PFSK-1 (cell line): ENCODE results near the gene EARS2.

ENCODE experiments used
- FOXP2 ChIP-seq: optimal IDR thresholded peaks from 2 replicates; pipeline ENCODE3; 2011; ENCODE audit warnings: borderline replicate concordance, control low read depth, inconsistent platforms; ENCODE audit not compliant: insufficient read depth; ENCODE audit errors: extremely low read length, extremely low read depth
- POLR2AphosphoS5 ChIP-seq: IDR thresholded peaks from 2 replicates; pipeline ENCODE4 v1.6.1; 2012; ENCODE audit warnings: low read depth, mild to moderate bottlenecking, control low read depth, low read length, moderate library complexity
- SIN3A ChIP-seq: IDR thresholded peaks from 2 replicates; pipeline ENCODE4 v1.6.1; 2012; ENCODE audit warnings: mild to moderate bottlenecking, low read length, moderate library complexity, borderline replicate concordance; ENCODE audit not compliant: insufficient read depth
- TAF1 ChIP-seq: IDR thresholded peaks from 2 replicates; pipeline ENCODE4 v1.6.1; 2012; ENCODE audit warnings: low read length, control low read depth, borderline replicate concordance; ENCODE audit not compliant: insufficient read depth
- TF ChIP-seq, protein P1 (sequence below), 2 experiments: IDR thresholded peaks; 2 replicates each; pipeline versions ENCODE4 v1.6.1 to v1.8.0; 2011 to 2012; ENCODE audit warnings: low read depth in 2 of 2, low read length in 2 of 2, control low read depth in 1 of 2, inconsistent platforms in 1 of 2, mild to moderate bottlenecking in 1 of 2, moderate library complexity in 1 of 2; ENCODE audit not compliant: insufficient read depth in 1 of 2

Gene EARS2

DNA sequence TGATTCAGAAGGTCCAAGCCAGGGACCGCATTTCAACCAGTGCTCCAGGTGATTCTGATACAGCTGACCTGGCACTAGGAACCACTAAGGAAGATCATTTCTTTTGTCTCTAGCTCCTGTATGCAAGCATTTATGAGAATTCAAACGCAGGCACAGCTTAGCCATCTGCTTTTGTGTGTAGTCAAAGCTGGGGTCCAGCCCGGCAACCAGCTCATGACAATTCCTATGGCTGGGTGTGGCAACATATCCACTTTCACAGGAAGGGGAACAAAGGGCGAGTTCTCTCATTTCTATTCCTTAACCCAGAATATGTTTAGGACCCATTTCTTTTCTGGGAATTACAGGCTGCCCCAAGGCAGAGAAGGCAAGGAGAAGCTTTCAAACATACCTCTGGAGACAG is 76.9 kb downstream of the EARS2 start:
- TF ChIP-seq FOXP2: no peak
- TF ChIP-seq SIN3A: no peak
- TF ChIP-seq, protein P1, sequence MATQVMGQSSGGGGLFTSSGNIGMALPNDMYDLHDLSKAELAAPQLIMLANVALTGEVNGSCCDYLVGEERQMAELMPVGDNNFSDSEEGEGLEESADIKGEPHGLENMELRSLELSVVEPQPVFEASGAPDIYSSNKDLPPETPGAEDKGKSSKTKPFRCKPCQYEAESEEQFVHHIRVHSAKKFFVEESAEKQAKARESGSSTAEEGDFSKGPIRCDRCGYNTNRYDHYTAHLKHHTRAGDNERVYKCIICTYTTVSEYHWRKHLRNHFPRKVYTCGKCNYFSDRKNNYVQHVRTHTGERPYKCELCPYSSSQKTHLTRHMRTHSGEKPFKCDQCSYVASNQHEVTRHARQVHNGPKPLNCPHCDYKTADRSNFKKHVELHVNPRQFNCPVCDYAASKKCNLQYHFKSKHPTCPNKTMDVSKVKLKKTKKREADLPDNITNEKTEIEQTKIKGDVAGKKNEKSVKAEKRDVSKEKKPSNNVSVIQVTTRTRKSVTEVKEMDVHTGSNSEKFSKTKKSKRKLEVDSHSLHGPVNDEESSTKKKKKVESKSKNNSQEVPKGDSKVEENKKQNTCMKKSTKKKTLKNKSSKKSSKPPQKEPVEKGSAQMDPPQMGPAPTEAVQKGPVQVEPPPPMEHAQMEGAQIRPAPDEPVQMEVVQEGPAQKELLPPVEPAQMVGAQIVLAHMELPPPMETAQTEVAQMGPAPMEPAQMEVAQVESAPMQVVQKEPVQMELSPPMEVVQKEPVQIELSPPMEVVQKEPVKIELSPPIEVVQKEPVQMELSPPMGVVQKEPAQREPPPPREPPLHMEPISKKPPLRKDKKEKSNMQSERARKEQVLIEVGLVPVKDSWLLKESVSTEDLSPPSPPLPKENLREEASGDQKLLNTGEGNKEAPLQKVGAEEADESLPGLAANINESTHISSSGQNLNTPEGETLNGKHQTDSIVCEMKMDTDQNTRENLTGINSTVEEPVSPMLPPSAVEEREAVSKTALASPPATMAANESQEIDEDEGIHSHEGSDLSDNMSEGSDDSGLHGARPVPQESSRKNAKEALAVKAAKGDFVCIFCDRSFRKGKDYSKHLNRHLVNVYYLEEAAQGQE (IDR thresholded peaks at IDR 0.05; ENCODE audit: insufficient read depth in 1 of 2, low read depth in 2 of 2, low read length in 2 of 2): no peak
- no peak for TF ChIP-seq POLR2AphosphoS5
- TF ChIP-seq TAF1: no peak

DNA sequence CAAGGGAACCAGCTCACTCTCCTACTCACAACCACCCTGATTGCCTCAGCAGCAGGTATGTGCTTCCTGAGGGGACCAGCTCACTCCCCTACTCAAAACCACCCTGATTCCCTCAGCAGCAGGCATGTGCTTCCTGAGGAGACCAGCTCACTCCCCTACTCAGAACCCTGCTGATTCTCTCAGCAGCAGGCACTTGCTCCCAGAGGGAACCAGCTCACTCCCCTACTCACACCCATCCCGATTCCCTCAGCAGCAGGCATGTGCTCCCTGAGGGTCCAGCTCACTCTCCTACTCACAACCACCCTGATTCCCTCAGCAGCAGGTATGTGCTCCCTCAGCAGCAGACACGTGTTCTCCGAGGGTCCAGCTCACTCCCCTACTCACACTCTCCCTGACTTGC is 78.0 kb downstream of the EARS2 start:
- TF ChIP-seq, protein P1 (IDR thresholded peaks at IDR 0.05; ENCODE audit: insufficient read depth in 1 of 2, low read depth in 2 of 2, low read length in 2 of 2): no peak
- no peak for TF ChIP-seq POLR2AphosphoS5
- no peak for TF ChIP-seq SIN3A
- TF ChIP-seq FOXP2: no peak
- no peak for TF ChIP-seq TAF1

DNA sequence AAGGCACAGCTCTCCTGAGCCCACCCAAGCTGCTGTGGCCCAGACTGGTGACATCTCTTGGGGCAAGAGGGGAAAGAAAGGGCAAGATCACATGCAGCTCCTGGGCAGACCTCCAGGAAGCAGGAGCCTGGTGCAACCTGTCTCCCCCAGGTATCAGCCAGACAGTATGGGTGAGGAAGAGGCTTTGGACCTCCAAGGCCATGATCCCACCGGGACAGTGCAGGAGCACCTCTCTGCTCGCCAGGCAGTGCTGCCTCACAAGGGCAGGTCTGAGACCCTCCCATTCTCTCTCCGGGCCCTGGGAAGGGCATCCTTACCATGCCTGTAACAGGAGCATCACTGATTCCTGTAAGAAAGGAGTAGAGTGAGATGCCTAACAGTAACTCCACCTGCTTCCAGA is 78.6 kb downstream of the EARS2 start:
- TF ChIP-seq POLR2AphosphoS5: no peak
- TF ChIP-seq FOXP2: no peak
- no peak for TF ChIP-seq SIN3A

DNA sequence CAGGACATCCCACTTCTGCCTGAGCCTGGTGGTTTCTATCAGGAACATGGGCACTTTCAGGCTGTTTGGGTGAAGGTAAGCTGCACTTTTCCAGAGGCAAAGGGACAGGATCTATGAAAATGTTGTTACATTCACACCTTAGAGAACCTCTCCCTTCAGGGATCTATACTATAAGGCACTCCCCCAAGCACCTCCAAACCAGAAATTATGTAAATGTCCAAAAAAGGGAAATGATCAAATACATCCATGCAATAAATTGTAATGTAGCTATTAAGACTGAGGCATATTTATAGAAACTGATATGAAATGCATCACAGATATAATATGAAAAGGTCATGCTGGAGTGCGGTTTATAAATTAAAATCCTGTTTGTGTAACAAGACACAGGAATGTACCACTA is 80.9 kb downstream of the EARS2 start:
- TF ChIP-seq FOXP2 (no peak), SIN3A (no peak), POLR2AphosphoS5 (no peak), TAF1 (no peak)
- TF ChIP-seq, protein P1 (IDR thresholded peaks at IDR 0.05; ENCODE audit: insufficient read depth in 1 of 2, low read depth in 2 of 2, low read length in 2 of 2): no peak
